ENCODE measurements around the gene TTC28.

The TTC28 gene

DNA sequence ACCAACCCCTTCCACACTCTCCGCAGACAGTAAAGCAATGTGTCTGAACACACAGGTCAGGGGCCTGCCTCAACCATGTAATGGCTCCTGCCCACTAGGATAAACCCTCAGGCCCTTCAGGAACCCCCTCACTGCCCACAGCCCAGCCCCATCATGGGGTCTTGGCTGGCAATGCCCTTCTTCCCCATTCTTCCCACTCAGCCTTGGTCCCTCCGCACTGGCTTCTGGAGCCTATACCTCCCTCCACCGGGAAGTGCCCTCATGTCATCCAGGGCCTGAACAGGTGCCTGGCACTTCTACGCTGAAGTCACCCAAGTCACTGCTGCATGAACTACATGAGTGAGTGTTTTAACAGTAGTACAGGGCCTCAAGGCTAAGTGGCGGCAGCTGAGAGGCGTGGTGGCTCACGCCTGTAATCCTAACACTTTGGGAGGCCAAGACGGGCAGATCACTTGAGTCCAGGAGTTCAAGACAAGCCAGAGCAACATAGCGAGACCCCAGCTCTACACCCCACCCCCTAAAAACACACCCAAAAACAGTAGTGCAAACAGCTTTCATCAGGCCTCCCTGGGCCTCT is 685.8 kb downstream of the TTC28 start:
- no peak for DNase-seq

DNA sequence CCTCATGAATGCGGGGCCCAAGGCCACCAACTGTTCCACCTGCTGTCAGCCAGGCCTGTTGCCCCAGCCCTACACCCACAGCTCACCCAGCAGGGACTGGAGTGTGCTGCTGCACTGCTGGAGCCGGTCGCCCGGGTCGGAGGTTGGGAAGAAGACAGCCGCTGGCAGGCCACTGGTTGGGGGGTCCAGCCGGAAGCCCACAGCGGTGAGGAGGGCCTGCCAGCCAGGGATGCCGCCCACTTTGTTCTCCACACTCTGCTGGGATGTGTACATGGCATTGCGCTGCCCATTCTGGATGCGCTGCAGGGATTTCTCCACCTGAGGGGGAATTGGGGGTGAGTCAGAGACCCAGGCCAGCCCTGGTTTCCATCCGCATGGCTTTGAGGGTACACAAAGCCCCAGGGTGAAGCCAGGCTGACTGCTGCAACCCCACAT is 686.4 kb downstream of the TTC28 start:
- no peak for DNase-seq

DNA sequence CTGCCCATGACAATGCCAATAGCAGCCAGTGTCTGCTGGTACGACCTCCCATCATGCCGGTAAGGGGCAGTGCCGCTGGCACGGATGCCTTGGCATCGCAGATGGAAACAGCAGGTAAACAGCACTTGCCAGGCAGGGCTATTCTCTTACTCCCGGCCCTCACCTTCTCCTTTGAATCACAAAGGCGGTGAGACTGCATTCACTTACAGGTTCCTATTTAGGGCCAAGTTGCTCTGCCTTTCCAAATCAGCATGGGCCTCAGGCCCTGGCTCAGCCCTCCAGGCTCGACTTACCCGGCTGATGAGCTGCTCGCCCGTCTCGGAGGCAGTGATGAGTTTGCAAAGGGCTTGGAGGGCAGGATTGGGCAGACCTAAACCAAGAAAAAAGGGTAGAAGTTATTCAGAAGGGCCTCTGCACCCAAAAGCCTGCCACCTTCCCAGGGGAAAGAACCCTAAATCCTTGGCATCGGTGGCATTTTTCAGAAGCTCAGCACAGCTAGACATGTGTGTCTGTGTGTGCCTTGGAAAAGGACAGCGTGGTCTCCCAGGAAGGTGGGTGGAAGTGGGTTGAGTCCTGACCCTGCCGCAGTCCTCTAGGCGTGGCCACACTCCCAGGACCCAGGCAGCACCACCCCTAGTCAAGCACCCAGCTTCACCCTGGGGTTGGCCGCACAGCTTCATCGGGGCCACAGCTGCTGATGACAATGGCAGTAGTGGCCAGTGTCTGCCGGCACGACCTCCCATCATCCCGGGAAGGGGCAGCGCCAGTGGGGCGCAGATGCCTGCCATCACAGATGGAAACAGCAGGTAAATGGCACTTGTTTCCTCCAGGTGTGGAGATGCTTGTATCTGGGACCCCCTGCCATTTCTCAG is 687.1 kb downstream of the TTC28 start:
- DNase-seq = no peak

DNA sequence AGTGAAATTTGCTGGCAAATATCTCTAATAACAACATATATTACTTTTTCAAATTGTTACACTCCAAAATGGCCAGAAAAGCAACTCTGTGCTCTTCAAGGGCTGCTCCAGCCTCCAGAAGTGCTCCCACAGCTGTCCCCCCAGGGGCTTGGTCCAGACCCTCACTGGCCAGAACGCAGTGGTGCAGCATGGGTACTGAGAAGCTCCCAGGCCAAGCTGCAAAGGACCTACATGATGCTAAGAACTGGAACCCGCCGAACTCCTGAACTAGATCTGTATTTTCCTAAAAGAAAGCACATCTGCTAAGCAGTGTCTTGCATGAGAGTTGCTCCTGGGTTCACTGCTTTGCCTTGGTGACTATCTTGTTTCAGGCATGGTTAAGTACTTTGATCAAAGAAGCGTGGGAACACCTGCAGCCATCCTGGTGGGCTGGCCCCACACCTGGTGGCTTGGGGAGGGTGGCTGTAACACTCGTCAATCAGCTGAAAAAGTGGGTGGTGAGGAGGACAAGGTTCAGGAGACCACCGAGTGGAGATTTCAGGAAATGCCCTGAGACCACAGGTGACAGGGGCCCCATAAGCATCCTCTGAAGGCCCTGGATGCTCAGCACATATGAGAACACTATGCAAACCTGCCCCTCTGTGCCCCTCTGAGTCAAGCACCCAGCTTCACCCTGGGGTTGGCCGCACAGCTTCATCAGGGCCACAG is 687.9 kb downstream of the TTC28 start:
- DNase-seq = no peak

DNA sequence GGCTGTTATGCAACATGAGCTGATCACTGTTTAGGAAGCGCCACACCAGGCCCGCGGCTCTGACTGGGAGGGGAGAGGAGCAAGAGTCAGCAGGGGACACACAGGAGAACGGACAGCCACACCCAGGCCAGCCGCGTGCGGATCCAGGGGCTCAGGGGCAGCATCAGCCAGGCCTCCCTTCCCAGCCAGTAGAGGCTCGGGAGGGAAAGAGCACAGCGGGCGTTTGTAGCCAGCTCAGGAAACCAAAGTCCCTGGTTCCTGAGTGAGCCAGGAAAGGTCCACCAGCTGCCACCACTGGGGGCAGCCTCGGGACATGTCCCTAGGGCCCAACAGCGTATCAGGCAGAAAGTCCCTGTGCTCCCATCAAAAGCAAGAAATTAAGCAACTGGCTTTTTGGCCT is 688.8 kb downstream of the TTC28 start:
- DNase-seq = no peak

DNA sequence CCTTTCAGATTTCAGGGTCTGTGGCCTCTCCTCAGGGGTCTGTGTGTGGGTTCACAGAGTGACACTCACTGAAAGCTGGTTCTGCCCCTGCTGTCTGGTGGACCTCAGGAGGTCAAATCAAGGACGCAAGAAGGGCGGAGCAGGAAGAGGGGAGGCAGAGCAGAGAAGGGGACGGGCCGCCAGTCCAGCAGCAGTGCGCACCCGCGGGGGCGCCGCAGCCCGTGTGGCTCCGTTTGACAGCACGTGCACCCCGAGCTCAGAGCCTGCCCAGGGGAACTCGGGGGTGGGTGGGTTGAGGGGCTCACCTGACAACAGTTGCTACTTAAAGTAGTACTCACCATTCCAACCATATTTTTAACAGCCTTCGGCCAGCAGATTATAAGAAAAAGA is 689.2 kb downstream of the TTC28 start:
- DNase-seq = no peak

DNA sequence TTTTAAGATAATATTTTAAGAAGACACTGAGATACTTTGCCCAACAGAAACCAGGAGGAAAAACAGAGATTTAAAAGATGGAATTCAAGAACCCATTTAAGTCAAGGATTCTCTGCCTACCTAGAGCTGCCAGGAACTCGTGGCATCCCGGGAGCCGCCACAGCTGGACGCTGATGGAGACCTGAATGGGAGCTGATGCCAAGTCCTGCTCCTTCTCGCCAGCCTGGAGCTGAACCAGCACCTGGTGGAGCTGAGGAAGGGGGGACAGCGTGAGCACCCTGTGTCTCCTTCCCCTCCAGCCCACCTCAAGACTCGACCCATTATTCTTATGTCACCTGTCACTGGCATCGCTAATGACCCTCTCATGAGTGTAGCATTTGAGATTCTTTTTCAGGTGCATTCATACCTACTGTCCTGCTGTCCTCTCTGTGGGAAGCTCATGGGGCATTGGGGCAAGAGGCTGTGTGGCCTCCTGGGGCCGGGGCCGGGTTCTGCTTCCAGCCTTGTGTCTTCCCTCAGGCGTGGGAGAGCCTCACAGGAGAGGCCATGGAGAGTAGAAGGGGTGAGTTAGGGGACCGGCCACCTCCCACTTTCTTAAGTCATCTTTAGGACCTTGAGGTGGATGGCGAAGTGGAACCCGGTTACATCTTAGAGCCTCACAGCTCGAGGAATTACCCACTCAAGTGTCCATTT is 689.7 kb downstream of the TTC28 start:
- no peak for DNase-seq

DNA sequence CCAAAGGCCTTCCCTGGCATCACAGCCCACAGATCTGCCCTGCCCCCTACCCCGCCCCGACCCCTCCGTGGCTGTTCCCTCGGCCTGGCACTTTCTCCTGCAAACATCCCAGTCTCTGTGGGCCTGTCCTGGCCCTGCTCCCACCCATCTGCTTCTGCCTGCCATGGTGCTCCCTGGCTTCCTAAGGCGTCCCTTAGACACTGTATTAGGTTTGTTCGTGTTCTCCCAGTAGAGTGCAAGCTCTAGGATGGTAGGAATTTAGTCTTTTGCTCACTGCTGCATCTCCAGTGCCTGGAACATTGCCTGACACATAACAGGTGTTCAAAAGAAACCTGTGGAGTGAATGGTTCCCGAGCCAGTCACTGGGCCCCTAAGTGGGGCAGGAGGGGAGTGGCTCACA is 690.9 kb downstream of the TTC28 start:
- DNase-seq = no peak

DNA sequence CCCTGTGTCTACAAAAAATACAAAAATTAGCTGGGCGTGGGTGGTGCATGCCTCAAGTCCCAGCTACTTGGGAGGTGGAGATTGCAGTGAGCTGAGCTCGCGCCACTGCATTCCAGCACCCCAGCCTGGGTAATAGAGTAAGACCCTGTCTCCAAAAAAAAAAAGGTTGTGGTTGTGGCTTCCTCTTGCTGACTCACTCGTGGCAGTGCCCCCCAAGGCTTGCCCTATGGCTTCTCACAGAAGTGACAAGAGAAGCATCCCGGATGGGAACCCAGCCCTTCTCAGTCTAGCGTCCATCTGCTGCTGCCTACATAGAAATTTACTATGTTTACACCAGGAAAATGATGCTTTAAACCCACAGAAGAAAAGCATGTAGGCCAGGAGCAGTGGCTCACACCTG is 692.1 kb downstream of the TTC28 start:
- no peak for DNase-seq

DNA sequence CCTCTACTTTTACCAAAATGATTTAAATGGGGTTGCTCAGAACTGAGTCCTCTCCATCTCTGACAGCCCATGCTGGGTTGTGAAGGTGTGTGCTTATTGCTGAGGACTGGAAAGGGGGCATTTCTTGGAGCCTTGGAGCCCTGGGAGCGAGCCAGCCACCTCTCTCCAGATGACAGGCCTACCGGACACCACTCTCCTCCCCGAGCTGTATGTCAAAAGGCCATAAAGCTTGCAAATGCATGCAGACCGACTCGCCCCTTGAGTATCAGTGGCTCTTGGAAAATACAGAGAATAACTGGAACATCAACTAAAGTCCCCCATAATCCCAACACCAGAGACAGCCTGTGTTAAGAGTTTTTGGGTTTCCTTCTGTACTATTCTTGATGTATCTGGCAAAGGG is 692.7 kb downstream of the TTC28 start:
- no peak for DNase-seq

DNA sequence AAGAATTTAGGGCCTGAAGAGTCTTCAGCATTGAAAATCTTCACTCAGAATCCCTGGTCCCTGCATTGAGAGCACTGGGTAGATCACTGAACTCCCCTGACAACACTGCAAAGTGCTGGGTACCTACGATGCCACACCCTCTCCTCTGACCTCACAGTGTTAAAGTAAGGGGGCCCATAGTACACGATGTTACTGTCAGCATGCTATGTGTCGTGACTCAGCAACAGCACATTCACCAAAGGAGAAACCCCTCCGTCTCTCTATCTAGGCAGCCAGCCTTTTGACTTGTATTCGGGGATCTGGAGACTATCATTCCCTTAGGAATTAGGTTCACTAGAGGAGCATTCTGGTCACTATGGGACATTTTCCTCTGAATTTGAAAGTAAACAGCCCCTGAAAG is 693.2 kb downstream of the TTC28 start:
- DNase-seq = no peak

DNA sequence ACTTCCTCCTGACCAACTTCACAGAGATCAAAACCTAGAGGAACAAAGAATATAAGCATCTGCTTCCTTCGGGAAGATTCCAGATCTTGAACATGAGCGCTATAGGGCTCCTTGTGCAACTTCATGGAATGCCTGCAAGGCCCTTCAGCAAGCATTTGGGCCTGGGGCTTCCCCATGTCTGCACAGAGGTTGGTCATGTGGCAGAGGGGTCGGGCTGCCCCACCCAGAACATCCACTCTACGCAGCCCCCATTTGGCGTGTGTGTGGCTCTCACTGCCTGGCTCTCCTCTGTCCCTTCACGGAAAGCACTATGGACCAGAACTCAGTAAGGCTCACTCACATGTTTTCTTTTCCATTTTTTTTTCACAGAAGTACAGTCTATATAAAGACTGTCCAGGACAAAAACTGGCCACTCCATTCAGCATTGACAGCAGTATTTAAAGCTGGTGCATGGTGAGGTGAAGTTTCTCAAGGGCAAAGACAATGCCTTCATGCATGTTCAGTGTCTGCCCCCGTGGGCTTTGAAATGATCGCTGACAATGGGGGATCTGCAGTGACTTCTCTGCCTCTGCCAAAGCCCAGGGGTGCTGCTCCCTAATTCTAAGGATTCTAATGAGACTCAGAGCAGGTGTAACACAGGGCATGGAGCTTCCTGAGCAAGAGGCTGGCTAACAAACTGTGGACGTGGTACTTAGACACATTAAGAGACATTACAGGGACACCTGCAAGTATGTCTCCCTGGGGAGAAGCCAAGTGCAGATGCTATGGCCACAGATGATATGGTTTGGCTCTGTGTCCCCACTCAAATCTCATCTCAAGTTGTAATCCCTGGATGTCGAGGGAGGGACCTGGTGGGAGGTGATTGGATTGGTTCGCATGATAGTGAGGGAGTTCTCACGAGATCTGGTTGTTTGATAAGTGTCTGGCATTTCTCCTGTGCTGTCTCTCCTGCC is 694.0 kb downstream of the TTC28 start:
- no peak for DNase-seq

DNA sequence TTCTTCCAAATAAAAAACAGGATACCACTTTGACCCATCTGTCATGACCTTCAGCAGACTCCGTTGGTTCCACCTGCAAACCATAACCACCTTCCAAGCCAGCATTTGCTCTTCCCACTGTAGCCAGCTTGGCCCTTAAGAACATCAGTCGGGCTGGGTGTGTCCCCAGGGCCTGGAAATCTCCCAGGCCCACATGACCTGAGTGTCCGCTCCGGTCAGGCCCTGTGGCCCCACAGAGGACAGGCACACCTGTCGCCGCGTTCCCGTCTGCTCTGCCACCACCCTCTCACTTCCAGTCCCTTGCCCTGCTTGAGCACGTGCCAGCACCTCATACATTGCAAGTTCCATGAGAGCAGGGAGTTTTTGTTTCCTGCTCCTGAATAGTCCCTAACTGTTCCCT is 694.9 kb downstream of the TTC28 start:
- no peak for DNase-seq

DNA sequence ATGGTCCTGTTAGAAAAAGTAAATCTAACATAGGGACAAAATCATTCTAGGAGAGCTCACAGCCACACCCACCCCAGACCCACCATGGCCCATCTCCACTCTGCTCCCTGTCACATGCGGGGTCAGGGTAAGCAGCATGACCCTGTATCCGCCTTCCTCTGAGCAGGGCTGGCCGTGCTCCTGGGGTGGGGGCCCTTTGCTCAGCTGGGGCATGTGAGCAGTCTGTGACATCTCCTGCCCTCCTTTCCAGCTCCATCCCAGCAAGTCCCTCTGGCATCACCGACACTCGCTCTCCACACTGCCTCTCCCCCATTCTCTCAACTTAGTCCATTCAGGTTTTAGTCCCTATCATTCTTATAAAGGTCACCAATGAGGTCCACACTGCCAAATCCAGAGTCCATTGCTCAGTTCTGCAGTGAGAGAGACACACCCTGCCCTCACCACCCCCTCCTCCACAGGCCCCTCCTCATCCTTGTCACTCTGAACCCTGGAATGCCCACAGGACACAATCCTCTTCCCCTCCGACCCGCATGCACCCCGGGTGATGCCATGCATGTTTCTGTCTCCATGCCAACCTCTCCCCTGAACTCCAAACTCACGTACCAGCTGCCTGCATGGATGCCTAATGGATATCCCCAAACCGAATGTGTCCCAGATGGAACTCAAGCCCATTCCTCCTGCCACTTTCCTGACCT is 695.5 kb downstream of the TTC28 start:
- no peak for DNase-seq

DNA sequence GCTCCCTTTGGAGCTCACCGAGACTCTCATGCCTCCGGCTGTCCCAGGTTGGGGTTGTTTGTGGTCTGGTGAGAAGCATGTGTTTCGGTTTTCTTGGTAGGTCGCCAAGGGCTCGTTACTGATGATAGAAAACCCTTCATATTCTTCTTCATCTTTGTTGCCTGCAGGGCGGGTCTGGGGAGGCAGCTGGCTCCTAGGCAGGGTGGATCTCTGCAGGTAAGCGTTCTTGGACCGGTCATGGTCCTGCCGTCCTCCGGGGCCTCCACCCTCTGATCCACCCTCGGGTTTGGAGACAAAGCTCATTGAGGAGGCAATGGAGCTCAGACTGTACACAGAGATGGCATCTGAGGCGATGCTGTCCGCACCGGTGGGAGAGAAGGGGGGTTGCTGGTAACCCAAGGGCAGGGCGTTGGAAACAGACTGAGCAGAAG is 696.3 kb downstream of the TTC28 start:
- DNase-seq = no peak

DNA sequence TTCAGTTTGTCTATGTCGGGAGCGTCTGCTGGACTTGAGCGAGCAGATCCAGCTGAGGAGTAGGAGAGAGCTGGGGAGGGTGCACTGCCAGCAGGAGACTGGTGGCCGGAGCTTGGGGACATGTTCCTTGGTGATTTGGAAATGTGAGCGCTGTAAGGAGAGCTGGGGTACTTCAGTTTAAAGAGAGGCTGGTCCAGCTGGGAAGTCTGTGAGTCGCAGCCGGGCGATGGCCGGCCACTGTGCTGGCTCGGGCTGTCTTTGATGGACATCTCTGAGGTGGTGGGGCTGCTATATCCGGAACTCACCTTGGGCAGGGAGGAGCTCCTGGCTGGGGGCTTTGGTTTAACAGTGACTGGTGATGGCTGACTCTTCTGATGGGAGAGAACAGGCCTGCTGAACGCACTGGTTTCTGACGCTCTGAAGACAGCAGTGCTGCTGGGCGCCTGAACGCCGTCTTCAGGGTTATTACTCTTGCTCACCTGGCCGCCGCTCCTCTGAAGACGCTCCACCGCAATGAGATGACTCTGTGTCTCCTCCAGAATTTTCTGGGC is 696.9 kb downstream of the TTC28 start:
- no peak for DNase-seq

DNA sequence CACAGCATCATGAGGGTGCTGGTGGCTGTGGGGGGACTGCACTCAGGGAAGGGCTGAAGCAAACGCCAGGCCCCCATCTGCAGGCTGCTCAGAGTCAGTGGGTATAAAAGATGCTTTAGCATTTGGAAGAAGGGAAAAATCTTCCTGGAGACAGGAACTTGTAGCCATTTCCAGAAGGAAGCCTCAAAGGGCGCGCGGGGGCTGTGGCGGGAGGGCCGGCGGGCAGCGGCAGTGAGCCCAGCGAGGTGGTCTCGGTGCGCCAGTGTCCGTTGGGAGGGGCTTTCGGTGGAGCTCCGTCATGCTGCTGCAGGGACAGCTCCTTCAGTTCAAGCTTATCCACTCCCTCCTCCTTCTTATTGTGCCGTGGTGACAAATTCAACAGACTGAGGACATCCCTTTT is 697.5 kb downstream of the TTC28 start:
- no peak for DNase-seq

DNA sequence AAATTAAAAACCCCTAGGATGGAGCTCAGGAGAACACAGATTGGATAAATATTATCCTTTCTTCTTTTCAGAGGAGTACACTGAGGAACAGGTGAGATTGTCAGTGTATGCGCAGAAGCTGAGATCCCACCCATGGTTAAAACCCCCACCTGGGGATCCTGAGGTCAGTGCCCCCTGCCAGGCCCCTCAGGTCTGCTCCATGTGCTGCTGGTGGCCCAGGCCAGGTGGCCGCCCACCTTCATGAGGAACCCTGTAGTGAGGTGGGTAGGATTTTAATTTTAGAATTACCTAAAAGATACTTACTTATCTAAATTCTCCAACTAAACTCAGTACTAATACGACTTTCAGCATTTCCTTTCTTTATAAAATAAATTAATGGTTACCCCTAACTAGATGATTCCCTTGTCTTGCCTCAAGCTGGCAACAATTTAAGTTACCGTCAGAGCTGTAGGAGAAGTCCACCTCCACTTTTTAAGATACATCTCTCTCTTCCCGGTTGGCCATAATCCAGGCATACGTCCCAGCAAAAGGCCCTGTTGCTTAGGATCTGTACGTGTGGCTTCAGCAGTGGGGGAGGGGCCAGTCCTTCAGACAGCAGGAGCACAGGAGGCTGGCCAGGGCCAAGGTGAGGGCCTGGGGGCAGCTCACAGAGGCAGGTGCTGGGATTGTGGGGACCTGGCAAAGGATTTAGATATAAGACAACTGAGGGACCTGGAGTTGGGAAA is 699.1 kb downstream of the TTC28 start:
- no peak for DNase-seq

DNA sequence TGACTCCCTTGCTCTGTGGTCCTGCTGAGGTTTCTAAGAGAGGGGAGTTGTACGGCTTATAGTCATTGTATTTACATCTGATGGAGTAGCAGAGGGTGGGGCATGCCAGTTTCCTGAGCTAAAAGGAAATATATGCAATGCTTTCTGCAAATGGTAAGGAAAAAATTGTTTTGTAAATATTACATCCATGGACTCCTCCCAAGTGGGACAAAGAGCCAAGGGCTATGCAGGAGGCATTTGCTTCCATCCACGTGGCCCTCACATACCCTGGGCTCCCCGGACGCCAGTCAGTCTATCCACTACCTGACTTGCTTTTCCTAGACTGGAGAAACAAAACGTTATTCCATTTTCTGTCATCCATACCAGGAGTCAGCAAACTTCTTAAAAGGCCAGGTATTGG is 700.8 kb downstream of the TTC28 start:
- no peak for DNase-seq

DNA sequence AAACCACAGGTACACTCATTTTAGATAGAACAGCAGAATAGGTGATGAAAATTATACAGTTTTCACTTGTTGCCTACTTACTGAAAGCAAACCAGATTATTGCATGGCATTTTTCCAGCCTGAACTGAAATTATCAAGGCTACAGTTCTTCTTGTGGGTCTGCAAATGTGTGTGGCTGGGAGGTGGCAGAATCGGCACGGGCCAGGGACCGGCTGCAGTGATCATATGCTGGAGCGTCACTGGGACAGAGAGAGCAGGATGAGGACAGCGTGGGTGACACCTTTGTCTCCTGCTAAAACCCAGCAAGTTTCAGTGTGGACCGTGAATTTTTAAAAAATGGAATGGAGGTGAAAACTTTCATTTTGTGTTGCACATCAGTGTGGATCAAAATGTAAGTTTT is 701.3 kb downstream of the TTC28 start:
- DNase-seq = no peak

DNA sequence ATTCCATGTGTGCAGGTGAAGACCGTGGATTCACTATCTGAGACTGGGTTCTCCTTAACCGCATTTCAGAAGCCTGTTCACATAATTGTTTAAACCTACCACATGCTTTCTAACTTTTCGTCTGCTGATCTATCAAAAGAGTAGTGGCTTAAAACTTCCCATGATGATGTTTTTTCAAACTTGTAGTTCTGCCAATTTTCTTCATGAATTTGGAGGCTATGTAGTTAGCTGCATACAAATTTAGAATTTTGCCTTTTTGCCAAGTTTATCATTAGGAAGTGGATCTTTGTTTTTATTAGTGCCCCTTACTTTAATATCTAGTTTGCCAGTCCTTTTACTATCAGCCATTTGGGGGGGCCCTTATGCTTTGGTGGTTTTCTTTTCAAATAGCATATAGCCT is 703.1 kb downstream of the TTC28 start:
- DNase-seq = no peak
